HG03108 (cell line): ENCODE data around the gene EXOC8.
"Not testable (repeated sequence)": the region's sequence is repeated elsewhere in the genome, so short reads cannot be mapped to it uniquely, and the experiment has no call there.

Source experiments
- ATAC-seq: cut with Tn5 transposase; IDR thresholded peaks from one replicate; pipeline ENCODE4 v1.9.1; 2021; ENCODE audit warnings: moderate library complexity; ENCODE audit not compliant: unreplicated experiment

EXOC8 gene

GRCh38 chr1:231354330-231355020 lies 16.8 kb upstream of the EXOC8 start:
- ATAC-seq, result no peak

GRCh38 chr1:231353086-231353485 lies 15.4 kb upstream of the EXOC8 start:
- ATAC-seq, result no peak

GRCh38 chr1:231351816-231352215 lies 14.2 kb upstream of the EXOC8 start:
- no peak for ATAC-seq

- ATAC-seq, result not testable (repeated sequence)
Measured at GRCh38 chr1:231348856-231349255, 11.2 kb upstream of the EXOC8 start.

GRCh38 chr1:231348442-231348841 lies 10.8 kb upstream of the EXOC8 start:
- no peak for ATAC-seq

- no peak for ATAC-seq
Measured at GRCh38 chr1:231347961-231348360, 10.3 kb upstream of the EXOC8 start.

- no peak for ATAC-seq
Measured at GRCh38 chr1:231340328-231341013, 2.8 kb upstream of the EXOC8 start.

GRCh38 chr1:231338270-231339128 lies 847 bp upstream of the EXOC8 start, which contains the start of gene SPRTN:
SPRTN (plus strand) TSS chr1:231338293; CDS start chr1:231338384, 91 bp downstream.
- ATAC-seq, result peak; percentile 12

DNA sequence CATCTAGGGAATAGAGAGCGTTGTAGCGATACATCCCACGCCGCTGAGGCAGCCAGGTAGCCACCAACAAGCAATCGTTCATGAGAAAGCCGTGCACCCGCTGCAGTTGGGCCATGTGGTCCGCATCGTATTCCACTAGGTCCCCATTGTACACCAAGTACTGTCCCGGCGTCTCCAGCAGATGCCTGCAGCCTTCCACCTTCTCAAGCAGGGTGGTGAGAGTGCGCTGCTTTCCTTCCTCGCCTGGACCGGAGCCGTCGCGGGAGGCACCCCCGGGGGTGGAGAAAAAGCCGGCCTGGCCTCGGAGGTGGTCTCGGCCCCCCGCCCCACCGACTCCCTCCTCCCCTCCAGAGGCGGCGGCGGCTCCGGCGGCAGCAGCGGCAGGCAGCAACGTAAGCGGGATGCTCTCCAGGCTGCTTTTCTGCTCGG lies 595 bp downstream of the EXOC8 start:
- peak; percentile 6 for ATAC-seq

DNA sequence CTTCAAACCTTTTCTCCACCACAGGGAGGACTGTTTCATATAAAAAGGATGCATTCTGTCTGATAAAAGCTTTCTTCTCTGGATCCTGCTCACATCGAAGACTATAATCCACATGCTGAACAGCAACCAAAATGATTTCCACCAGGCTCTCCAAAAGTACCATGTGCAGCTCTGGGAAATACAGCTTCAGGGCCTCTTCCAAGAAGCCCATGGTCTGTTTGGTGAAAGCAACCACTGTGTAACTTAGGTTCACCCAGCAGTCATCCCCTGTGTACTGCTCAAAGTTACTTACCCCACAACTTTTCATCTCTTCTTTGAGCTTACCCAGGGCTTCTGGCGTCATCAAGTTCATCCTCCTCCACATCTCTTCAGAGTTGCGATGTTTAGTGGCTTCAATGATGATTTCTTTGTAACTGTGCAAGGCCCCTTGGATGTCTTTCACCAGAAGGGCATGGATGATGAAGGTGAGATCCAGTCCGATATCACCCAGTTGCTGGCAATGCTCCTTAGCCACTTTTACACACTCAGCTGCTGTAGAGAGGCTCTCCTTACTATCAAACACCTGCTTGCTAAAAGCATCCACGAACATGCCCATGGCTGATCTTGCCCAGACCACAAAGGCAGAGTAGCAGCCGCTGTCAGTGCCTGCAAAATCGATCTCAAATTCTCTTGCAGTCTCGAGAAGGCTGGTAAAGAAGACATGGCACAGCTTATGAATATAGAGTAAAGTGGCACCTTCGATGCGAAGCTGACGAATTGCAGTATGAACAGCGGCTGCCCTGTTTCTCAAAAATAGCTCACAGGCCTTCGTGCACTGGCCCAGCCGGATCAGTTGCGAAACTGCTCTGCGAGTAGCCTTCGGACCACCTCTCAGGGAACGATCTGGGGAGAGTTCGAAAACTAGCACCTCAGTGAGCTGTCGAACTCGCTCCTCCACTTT lies 1.7 kb downstream of the EXOC8 start:
- no peak for ATAC-seq

- ATAC-seq, result no peak
Measured at GRCh38 chr1:231334952-231335351, 2.7 kb downstream of the EXOC8 start.

DNA sequence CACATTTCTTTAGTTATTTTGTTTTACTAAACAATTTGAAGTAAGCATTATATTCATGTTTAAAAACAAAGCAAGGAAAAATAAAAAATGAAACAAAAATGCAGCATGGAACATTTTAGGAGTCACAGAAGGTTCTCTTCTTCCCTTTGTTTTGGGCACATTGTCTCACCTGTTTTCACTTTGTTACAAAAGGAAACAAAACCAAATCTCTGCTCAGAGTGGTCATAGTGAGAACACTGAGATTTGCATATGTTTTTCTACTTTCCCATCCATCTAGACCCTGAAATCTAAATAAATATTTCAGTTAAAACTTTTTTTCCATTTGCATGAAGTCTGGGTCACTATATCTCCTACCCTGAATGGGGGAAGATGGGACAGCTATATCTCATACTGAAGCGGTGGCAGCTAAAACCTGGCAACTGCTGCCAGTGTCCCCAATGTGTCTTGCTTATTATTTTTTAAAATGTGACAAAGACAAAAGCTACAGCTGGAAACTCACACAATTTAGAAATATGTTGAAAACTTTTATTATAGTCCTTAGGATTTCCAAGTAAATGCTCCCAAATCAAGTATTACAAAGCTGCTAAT lies 3.5 kb downstream of the EXOC8 start:
- ATAC-seq, result no peak

GRCh38 chr1:231332761-231333160 lies 4.9 kb downstream of the EXOC8 start:
- ATAC-seq, result no peak

DNA sequence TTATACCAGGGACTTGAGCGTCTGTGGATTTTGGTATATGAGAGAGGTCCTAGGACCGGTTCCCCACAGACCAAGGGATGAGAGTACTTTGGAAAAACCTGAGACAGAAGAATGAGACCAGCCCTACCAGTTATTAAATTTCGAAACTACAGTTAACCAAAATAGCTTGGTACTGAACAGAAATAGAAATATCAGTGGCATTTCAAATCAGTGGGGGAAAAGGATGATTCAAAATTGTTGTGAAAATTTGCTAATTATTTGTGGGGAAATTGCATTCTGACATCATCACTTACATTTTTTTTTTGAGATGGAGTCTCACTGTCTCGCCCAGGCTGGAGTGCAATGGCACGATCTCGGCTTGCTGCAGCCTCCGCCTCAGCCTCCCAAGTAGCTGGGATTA lies 8.2 kb downstream of the EXOC8 start:
- peak; percentile 53 for ATAC-seq

- no peak for ATAC-seq
Measured at GRCh38 chr1:231327617-231328016, 10.0 kb downstream of the EXOC8 start.

- no peak for ATAC-seq
Measured at GRCh38 chr1:231326248-231326647, 11.4 kb downstream of the EXOC8 start.

GRCh38 chr1:231324660-231325059 lies 13.0 kb downstream of the EXOC8 start:
- no peak for ATAC-seq

- ATAC-seq, result no peak
Measured at GRCh38 chr1:231322880-231323530, 14.6 kb downstream of the EXOC8 start.

DNA sequence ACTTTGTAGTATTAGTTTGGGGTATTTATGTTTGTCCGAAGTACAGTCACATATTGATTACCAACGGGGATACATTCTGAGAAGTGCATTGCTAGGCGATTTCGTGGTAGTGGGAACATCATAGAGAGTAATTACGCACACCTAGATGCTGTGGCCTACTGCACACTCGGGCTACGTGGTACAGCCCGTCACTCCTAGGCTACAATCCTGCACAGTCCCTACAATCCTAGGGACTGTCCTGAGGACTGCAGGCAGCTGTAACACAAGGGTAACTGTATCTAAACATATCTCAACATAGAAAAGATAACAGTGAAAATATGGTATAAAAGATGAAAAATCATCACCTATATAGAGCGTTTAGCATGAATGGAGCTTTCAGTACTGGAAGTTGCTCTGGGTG lies 18.6 kb downstream of the EXOC8 start:
- ATAC-seq, result no peak

GRCh38 chr1:231318568-231318967 lies 19.1 kb downstream of the EXOC8 start:
- no peak for ATAC-seq
